Chondrocyte (in vitro differentiated cells): ENCODE results near the gene TNS4. TPM values are rescaled to one million over a fixed set of nuclear protein-coding genes. Genes with fewer than 3 reads are reported as not detected.

Experiments used
- DNase-seq: peaks from one replicate; pipeline ENCODE4 v3.0.0; 2021; ENCODE audit warnings: mixed read lengths, low spot score
- H3K27ac Mint-ChIP-seq: one replicate; pipeline ENCODE4 v1.8.0; 2021; ENCODE audit warnings: mild to moderate bottlenecking, moderate library complexity, mixed read lengths; ENCODE audit not compliant: unreplicated experiment
- H3K27me3 Mint-ChIP-seq: 2 replicates; pipeline ENCODE4 v1.8.0; 2021; ENCODE audit warnings: low read depth, mixed read lengths
- H3K36me3 Mint-ChIP-seq: 2 replicates; pipeline ENCODE4 v1.8.0; 2021; ENCODE audit warnings: low read depth, mixed read lengths
- H3K4me1 Mint-ChIP-seq: 2 replicates; pipeline ENCODE4 v1.8.0; 2021; ENCODE audit warnings: low read depth, mild to moderate bottlenecking, mixed read lengths
- H3K4me3 Mint-ChIP-seq: one replicate; pipeline ENCODE4 v1.8.0; 2021; ENCODE audit warnings: mild to moderate bottlenecking, moderate library complexity, mixed read lengths; ENCODE audit not compliant: unreplicated experiment
- H3K9me3 Mint-ChIP-seq: 2 replicates; pipeline ENCODE4 v1.8.0; 2021; ENCODE audit warnings: low read depth, mixed read lengths
- CTCF ChIP-seq: fragments of 200-600 bp; sonication (generic); IDR thresholded peaks from 2 replicates; pipeline ENCODE4 v1.5.0; 2021; ENCODE audit warnings: antibody characterized with exemption, mild to moderate bottlenecking, moderate library complexity
- total RNA-seq: library from RNA; stranded (reverse); gene quantifications from 3 replicates; pipeline ENCODE4 v1.2.1, GENCODE V29; 2021

The TNS4 gene
- total RNA-seq, 1 donor from 2014 or later: not detected

GRCh38 chr17:40432864-40433528, 68.4 kb downstream of the TNS4 start:
- Mint-ChIP-seq H3K27me3 (no peaks in the 10 kb centered on the region), H3K9me3 (no peaks in the 10 kb centered on the region), H3K27ac (no peak overlapping the region), H3K36me3 (no peaks in the 10 kb centered on the region), H3K4me1 (peaks cover 12% of the 10 kb centered on the region), H3K4me3 (no peak overlapping the region)
- TF ChIP-seq CTCF: no peak
- DNase-seq: no peak

DNA sequence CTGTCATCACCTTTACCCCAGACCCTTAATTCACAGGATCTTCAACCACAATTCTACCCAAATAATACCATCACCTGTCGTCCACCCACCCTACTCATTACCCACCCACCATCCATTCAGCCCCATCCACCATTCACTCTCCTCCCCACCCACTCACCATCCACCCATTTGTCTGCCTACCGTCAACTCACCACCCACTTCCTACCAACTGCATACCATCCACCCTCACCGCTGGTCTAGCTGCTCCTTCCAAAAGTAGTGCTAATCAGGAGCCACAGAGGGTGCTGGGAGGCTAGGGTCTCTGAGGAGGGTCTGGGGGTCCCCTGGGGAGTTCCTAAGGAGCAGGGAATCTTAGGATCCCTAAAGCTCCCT, 70.2 kb downstream of the TNS4 start:
- no peak overlapping the region for H3K4me3 Mint-ChIP-seq
- no peaks in the 10 kb centered on the region for H3K36me3 Mint-ChIP-seq
- no peak for TF ChIP-seq CTCF
- H3K27ac Mint-ChIP-seq: no peak overlapping the region
- peak; percentile 36 for DNase-seq
- H3K4me1 Mint-ChIP-seq: peaks cover 12% of the 10 kb centered on the region
- no peaks in the 10 kb centered on the region for H3K9me3 Mint-ChIP-seq
- H3K27me3 Mint-ChIP-seq: no peaks in the 10 kb centered on the region

- peak; percentile 54 for DNase-seq
- Mint-ChIP-seq H3K27me3 (no peaks in the 10 kb centered on the region), H3K27ac (no peak overlapping the region), H3K36me3 (no peaks in the 10 kb centered on the region), H3K4me1 (peaks cover 12% of the 10 kb centered on the region), H3K9me3 (no peaks in the 10 kb centered on the region), H3K4me3 (no peak overlapping the region)
- TF ChIP-seq CTCF: no peak
These were observed 70.9 kb downstream of the TNS4 start for GRCh38 chr17:40430272-40431230.

- no peak for DNase-seq
- no peak overlapping the region for H3K4me3 Mint-ChIP-seq
- no peak for TF ChIP-seq CTCF
- no peaks in the 10 kb centered on the region for H3K36me3 Mint-ChIP-seq
- no peaks in the 10 kb centered on the region for H3K9me3 Mint-ChIP-seq
- no peaks in the 10 kb centered on the region for H3K4me1 Mint-ChIP-seq
- no peak overlapping the region for H3K27ac Mint-ChIP-seq
- no peaks in the 10 kb centered on the region for H3K27me3 Mint-ChIP-seq
These were observed 74.4 kb downstream of the TNS4 start for GRCh38 chr17:40427002-40427491.

Other genes with a start within 250 kb of the TNS4 start
- 8.5 to 33.1 TPM (median 9.9 TPM) in 3 replicates for gene CDC6, start 213.7 kb downstream of the TNS4 start, total RNA-seq
- 59.2 to 65.7 TPM (median 61.2 TPM) in 3 replicates for gene RARA, start 192.4 kb downstream of the TNS4 start, total RNA-seq
- gene GJD3, start 136.9 kb downstream of the TNS4 start, total RNA-seq: 0.32 to 0.41 TPM in 2 of 3 replicates, not detected in the other
- 24.6 to 28.2 TPM (median 27.8 TPM) in 3 replicates for gene TOP2A, start 83.7 kb downstream of the TNS4 start, total RNA-seq
- 351 to 496 TPM (median 486 TPM) in 3 replicates for gene IGFBP4, start 58.2 kb downstream of the TNS4 start, total RNA-seq
- gene CCR7, start 63.8 kb upstream of the TNS4 start, total RNA-seq: not detected in 3 replicates
- 92.9 to 120 TPM (median 93.1 TPM) in 3 replicates for gene SMARCE1, start 146.2 kb upstream of the TNS4 start, total RNA-seq
- gene KRT222, start 163.6 kb upstream of the TNS4 start, total RNA-seq: not detected in 3 replicates
- not detected in 3 replicates for gene KRT24, start 202.1 kb upstream of the TNS4 start, total RNA-seq